Neutrophil (primary cell): ENCODE data around the gene DBNL.

ENCODE experiments used
- H3K27ac ChIP-seq: fragments of 200-600 bp; sonication (generic); 2 replicates; pipeline ENCODE4 v1.5.1; 2016; ENCODE audit warnings: mild to moderate bottlenecking, moderate library complexity
- H3K27me3 ChIP-seq: fragments of 200-600 bp; sonication (generic); 2 replicates; pipeline ENCODE4 v1.6.0; 2016; ENCODE audit warnings: mild to moderate bottlenecking
- H3K36me3 ChIP-seq: fragments of 200-600 bp; sonication (generic); 2 replicates; pipeline ENCODE4 v1.5.1; 2017
- H3K4me1 ChIP-seq, 2 experiments: fragments of 200-600 bp in 1 of 2; sonication (generic) in 1 of 2; 1 replicate in 1 of 2; 2 replicates in 1 of 2; pipeline versions ENCODE4 v1.5.1 to v1.6.1; 2013 to 2016; ENCODE audit warnings: low read depth in 1 of 2, low read length in 1 of 2, mild to moderate bottlenecking in 1 of 2, moderate library complexity in 1 of 2; ENCODE audit not compliant: control insufficient read depth in 1 of 2, insufficient read depth in 1 of 2
- H3K4me3 ChIP-seq, 2 experiments: fragments of 200-600 bp in 1 of 2; sonication (generic) in 1 of 2; 1 replicate in 1 of 2; 2 replicates in 1 of 2; pipeline ENCODE4 v1.5.1; 2013 to 2016; ENCODE audit warnings: low read depth in 1 of 2, low read length in 1 of 2, mild to moderate bottlenecking in 1 of 2, moderate library complexity in 1 of 2
- H3K9me3 ChIP-seq: fragments of 200-600 bp; sonication (generic); 2 replicates; pipeline ENCODE4 v1.5.1; 2016
- CTCF ChIP-seq: fragments of 200-600 bp; sonication (generic); IDR thresholded peaks from 2 replicates; pipeline ENCODE4 v1.5.1; 2016; ENCODE audit warnings: antibody characterized with exemption

Gene DBNL

GRCh38 chr7:44050121-44050914, 5.8 kb downstream of the DBNL start:
- no peak for TF ChIP-seq CTCF
- Histone ChIP-seq H3K27ac (peak overlapping the region; percentile 99), H3K4me3 (no peak overlapping the region), H3K27me3 (no peaks in the 10 kb centered on the region), H3K36me3 (peaks cover 69% of the 10 kb centered on the region), H3K9me3 (no peaks in the 10 kb centered on the region), H3K4me1 (peaks cover 57 to 61% of the 10 kb centered on the region in 2 experiments)

- H3K36me3 ChIP-seq = peaks cover 72% of the 10 kb centered on the region
- no peak for TF ChIP-seq CTCF
- H3K4me1 ChIP-seq = peaks cover 50 to 54% of the 10 kb centered on the region in 2 experiments
- H3K9me3 ChIP-seq = no peaks in the 10 kb centered on the region
- no peak overlapping the region for H3K4me3 ChIP-seq
- no peaks in the 10 kb centered on the region for H3K27me3 ChIP-seq
- H3K27ac ChIP-seq = peak overlapping the region; percentile 99
Measured at GRCh38 chr7:44050915-44051560, 6.5 kb downstream of the DBNL start.

GRCh38 chr7:44051611-44052220, 7.2 kb downstream of the DBNL start:
- Histone ChIP-seq H3K4me3 (no peak overlapping the region), H3K36me3 (peaks cover 79% of the 10 kb centered on the region), H3K9me3 (no peaks in the 10 kb centered on the region), H3K27ac (peak overlapping the region; percentile 99), H3K4me1 (peaks cover 43 to 47% of the 10 kb centered on the region in 2 experiments), H3K27me3 (no peaks in the 10 kb centered on the region)
- TF ChIP-seq CTCF = no peak

- no peak for TF ChIP-seq CTCF
- Histone ChIP-seq H3K4me3 (no peak overlapping the region), H3K9me3 (no peaks in the 10 kb centered on the region), H3K4me1 (peaks cover 31 to 36% of the 10 kb centered on the region in 2 experiments), H3K36me3 (peaks cover 90% of the 10 kb centered on the region), H3K27me3 (no peaks in the 10 kb centered on the region), H3K27ac (peak overlapping the region; percentile 99)
Measured at GRCh38 chr7:44052771-44053365, 8.4 kb downstream of the DBNL start.

GRCh38 chr7:44056681-44057080, 12.2 kb downstream of the DBNL start:
- no peaks in the 10 kb centered on the region for H3K9me3 ChIP-seq
- H3K27me3 ChIP-seq = no peaks in the 10 kb centered on the region
- H3K4me3 ChIP-seq = no peak overlapping the region
- H3K4me1 ChIP-seq = peaks cover 6 to 10% of the 10 kb centered on the region in 2 experiments
- H3K27ac ChIP-seq = no peak overlapping the region
- H3K36me3 ChIP-seq = peaks cover 95% of the 10 kb centered on the region
- no peak for TF ChIP-seq CTCF
